NT2/D1 (cell line): Measurements from ENCODE around the gene SLC17A5.
"Not testable (repeated sequence)": the region's sequence is repeated elsewhere in the genome, so short reads cannot be mapped to it uniquely, and the experiment has no call there.

ENCODE experiments used
- DNase-seq: peaks from one replicate; pipeline ENCODE4 v3.0.0-alpha.2; 2011; ENCODE audit warnings: low read depth, low spot score
- H3K27me3 ChIP-seq: 2 replicates; pipeline ENCODE4 v1.6.0; 2011; ENCODE audit warnings: mild to moderate bottlenecking; ENCODE audit not compliant: insufficient read length, insufficient read depth
- H3K36me3 ChIP-seq: 2 replicates; pipeline ENCODE4 v1.6.1; 2011; ENCODE audit warnings: mild to moderate bottlenecking, low read length, mixed read lengths; ENCODE audit not compliant: insufficient read depth, insufficient read length
- H3K4me1 ChIP-seq: 2 replicates; pipeline ENCODE4 v1.5.1; 2011; ENCODE audit not compliant: insufficient read depth, insufficient read length
- H3K4me3 ChIP-seq: 2 replicates; pipeline ENCODE4 v1.5.1; 2011; ENCODE audit warnings: low read depth; ENCODE audit not compliant: insufficient read length
- H3K9ac ChIP-seq: 2 replicates; pipeline ENCODE4 v1.6.0; 2011; ENCODE audit warnings: low read depth; ENCODE audit not compliant: insufficient read length
- H3K9me3 ChIP-seq: 2 replicates; pipeline ENCODE4 v1.5.1; 2011; ENCODE audit warnings: mild to moderate bottlenecking, low read length; ENCODE audit not compliant: insufficient read depth
- SUZ12 ChIP-seq: IDR thresholded peaks from 2 replicates; pipeline ENCODE4 v1.6.1; 2011; ENCODE audit not compliant: insufficient read length, insufficient read depth; ENCODE audit errors: extremely low read depth
- YY1 ChIP-seq: IDR thresholded peaks from 2 replicates; pipeline ENCODE4 v1.6.1; 2011; ENCODE audit not compliant: insufficient read length, insufficient read depth
- ZNF274 ChIP-seq: IDR thresholded peaks from 2 replicates; pipeline ENCODE4 v1.6.1; 2011; ENCODE audit warnings: mild to moderate bottlenecking, low read depth, low read length

SLC17A5 gene

GRCh38 chr6:73560182-73560732 lies 93.5 kb downstream of the SLC17A5 start:
- H3K9ac ChIP-seq, result no peak overlapping the region
- H3K4me3 ChIP-seq, result no peak overlapping the region
- no peaks in the 10 kb centered on the region for H3K27me3 ChIP-seq
- no peak for TF ChIP-seq SUZ12
- no peak for TF ChIP-seq YY1
- TF ChIP-seq ZNF274, result no peak
- H3K36me3 ChIP-seq, result no peaks in the 10 kb centered on the region
- H3K9me3 ChIP-seq, result no peaks in the 10 kb centered on the region
- no peaks in the 10 kb centered on the region for H3K4me1 ChIP-seq
- DNase-seq, result no peak

GRCh38 chr6:73559399-73559794 lies 94.4 kb downstream of the SLC17A5 start:
- not testable (repeated sequence) for DNase-seq, H3K4me1 ChIP-seq, H3K36me3 ChIP-seq, H3K9me3 ChIP-seq, H3K4me3 ChIP-seq, H3K27me3 ChIP-seq, H3K9ac ChIP-seq

DNA sequence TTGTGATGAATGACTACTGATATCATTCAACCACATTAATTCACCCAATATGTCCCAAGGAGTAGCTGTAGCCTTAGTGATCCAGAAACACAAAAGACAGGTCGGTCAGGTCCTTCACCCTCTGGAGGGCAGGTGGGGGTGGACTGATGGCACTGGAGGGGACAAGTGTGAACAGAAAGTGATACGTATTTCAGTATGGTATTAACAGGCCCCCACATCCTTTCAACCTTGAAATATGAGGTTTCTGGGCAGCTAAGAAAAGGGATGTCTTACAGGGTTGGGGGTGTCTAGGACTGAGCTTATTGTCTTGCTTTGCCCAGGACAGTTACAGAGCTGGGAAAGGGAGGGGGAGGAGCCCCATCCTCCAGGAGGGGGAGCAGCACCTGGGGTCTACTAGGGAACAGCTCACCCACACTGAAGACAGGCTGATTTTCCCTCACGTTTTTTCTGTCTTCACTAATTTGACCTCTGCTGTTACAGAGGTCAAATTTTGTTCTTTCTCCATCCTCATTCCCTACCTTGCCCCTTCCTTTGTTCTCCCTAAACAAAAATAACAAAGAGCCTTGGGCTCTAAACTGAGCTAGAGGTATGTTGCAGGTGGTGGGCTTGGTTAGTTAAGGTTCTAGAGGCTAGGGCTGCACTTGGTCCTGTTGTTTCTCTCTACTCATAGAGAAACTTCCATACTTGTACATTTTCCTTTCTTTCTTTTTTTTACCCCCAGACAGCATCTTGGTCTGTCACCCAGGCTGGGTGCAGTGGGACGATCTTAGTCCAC lies 95.0 kb downstream of the SLC17A5 start:
- DNase-seq, result no peak

GRCh38 chr6:73556836-73557235 lies 97.0 kb downstream of the SLC17A5 start:
- no peak for DNase-seq
- TF ChIP-seq SUZ12 (no peak), ZNF274 (no peak), YY1 (no peak)
- Histone ChIP-seq H3K9ac (no peak overlapping the region), H3K4me1 (no peaks in the 10 kb centered on the region), H3K36me3 (no peaks in the 10 kb centered on the region), H3K9me3 (no peaks in the 10 kb centered on the region), H3K4me3 (no peak overlapping the region), H3K27me3 (no peaks in the 10 kb centered on the region)

More for the DNA sequence above, 95.0 kb downstream of the SLC17A5 start:
- no peaks in the 10 kb centered on the region for H3K9me3 ChIP-seq
- H3K4me1 ChIP-seq, result no peaks in the 10 kb centered on the region
- no peak overlapping the region for H3K4me3 ChIP-seq
- TF ChIP-seq YY1, result no peak
- H3K27me3 ChIP-seq, result no peaks in the 10 kb centered on the region
- H3K9ac ChIP-seq, result no peak overlapping the region
- no peaks in the 10 kb centered on the region for H3K36me3 ChIP-seq

GRCh38 chr6:73555380-73555949 lies 98.3 kb downstream of the SLC17A5 start:
- H3K9me3 ChIP-seq, result not testable (repeated sequence)

DNA sequence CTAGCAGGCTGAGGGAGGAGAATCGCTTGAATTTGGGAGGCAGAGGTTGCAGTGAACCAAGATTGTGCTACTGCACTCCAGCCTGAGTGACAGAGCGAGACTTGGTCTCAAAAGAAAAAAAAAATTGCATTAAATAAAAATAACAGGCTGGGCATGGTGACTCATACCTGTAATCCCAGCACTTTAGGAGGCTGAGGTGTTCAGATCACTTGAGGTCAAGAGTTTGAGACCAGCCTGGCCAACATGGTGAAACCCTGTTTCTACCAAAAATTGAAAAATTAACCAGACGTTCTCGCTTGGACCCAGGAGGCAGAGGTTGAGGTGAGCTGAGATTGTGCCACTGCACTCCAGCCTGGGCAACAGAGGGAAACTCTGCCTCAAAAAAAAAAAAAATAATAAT lies 102.7 kb downstream of the SLC17A5 start:
- not testable (repeated sequence) for H3K9ac ChIP-seq, DNase-seq, H3K36me3 ChIP-seq, H3K9me3 ChIP-seq, H3K4me1 ChIP-seq, H3K4me3 ChIP-seq, H3K27me3 ChIP-seq

More at GRCh38 chr6:73555380-73555949, 98.3 kb downstream of the SLC17A5 start:
- H3K4me1 ChIP-seq, H3K36me3 ChIP-seq, H3K4me3 ChIP-seq, DNase-seq, H3K27me3 ChIP-seq, H3K9ac ChIP-seq: not testable (repeated sequence)

- H3K4me1 ChIP-seq, result no peaks in the 10 kb centered on the region
- no peaks in the 10 kb centered on the region for H3K9me3 ChIP-seq
- TF ChIP-seq SUZ12 (no peak), YY1 (no peak), ZNF274 (no peak)
- H3K27me3 ChIP-seq, result no peaks in the 10 kb centered on the region
- no peak overlapping the region for H3K4me3 ChIP-seq
- DNase-seq, result no peak
- no peak overlapping the region for H3K9ac ChIP-seq
- H3K36me3 ChIP-seq, result no peaks in the 10 kb centered on the region
Observed at GRCh38 chr6:73548458-73549446, 105.0 kb downstream of the SLC17A5 start.
